Nephron (organoid): ENCODE results near the gene GBP3.
"Not testable (repeated sequence)": the region's sequence is repeated elsewhere in the genome, so short reads cannot be mapped to it uniquely, and the experiment has no call there.

Experiments
- H3K27ac Mint-ChIP-seq, 3 experiments: 2 replicates each; pipeline ENCODE4 v1.8.0; 2020; ENCODE audit warnings: mixed read lengths in 3 of 3, mild to moderate bottlenecking in 2 of 3, moderate library complexity in 1 of 3
- H3K27me3 Mint-ChIP-seq: 2 replicates; pipeline ENCODE4 v1.8.0; 2021; ENCODE audit warnings: low read depth, mild to moderate bottlenecking, moderate library complexity, mixed read lengths
- H3K36me3 Mint-ChIP-seq: 2 replicates; pipeline ENCODE4 v1.8.0; 2020; ENCODE audit warnings: low read depth, mixed read lengths
- H3K4me1 Mint-ChIP-seq: 2 replicates; pipeline ENCODE4 v1.8.0; 2020; ENCODE audit warnings: mixed read lengths
- H3K4me3 Mint-ChIP-seq, 3 experiments: 2 replicates each; pipeline ENCODE4 v1.8.0; 2020; ENCODE audit warnings: mild to moderate bottlenecking in 3 of 3, mixed read lengths in 3 of 3, moderate library complexity in 2 of 3
- H3K9me3 Mint-ChIP-seq: 2 replicates; pipeline ENCODE4 v1.8.0; 2020; ENCODE audit warnings: mixed read lengths
- TF ChIP-seq, protein P1 (sequence below), 3 experiments: fragments of 200-600 bp; sonication (generic); IDR thresholded peaks; one replicate each; pipeline ENCODE4 v1.5.0; 2021; ENCODE audit warnings: antibody characterized with exemption in 3 of 3; ENCODE audit not compliant: unreplicated experiment in 3 of 3

Gene GBP3

DNA sequence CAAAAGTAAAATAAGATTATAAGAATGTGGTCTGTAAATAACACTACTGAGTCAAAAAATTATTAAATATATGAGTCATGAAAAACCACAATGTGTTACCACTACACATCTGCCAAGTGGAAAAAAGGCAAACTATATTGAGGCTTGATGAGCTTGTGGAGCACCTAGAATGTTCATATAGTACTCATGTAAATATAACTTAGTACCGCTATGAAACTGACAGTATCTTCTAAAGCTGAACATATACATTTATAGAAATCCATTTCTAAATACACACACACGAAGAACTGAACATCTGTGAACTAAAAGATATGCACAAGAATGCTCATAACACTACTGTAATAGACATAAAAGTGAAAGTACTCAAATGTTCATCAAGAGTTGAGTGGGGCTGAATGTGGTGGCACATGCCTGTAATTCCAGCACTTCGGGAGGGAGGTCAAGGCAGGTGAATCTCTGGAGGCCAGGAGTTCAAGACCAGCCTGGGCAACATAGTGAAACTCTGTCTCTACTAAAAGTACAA is 18.5 kb upstream of the GBP3 start:
- TF ChIP-seq, protein P1, sequence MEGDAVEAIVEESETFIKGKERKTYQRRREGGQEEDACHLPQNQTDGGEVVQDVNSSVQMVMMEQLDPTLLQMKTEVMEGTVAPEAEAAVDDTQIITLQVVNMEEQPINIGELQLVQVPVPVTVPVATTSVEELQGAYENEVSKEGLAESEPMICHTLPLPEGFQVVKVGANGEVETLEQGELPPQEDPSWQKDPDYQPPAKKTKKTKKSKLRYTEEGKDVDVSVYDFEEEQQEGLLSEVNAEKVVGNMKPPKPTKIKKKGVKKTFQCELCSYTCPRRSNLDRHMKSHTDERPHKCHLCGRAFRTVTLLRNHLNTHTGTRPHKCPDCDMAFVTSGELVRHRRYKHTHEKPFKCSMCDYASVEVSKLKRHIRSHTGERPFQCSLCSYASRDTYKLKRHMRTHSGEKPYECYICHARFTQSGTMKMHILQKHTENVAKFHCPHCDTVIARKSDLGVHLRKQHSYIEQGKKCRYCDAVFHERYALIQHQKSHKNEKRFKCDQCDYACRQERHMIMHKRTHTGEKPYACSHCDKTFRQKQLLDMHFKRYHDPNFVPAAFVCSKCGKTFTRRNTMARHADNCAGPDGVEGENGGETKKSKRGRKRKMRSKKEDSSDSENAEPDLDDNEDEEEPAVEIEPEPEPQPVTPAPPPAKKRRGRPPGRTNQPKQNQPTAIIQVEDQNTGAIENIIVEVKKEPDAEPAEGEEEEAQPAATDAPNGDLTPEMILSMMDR (IDR thresholded peaks at IDR 0.05; ENCODE audit: unreplicated experiment in 3 of 3), result no peak
- H3K4me3 Mint-ChIP-seq, result no peak overlapping the region
- H3K27ac Mint-ChIP-seq, result no peak overlapping the region
- no peaks in the 10 kb centered on the region for H3K4me1 Mint-ChIP-seq
- no peaks in the 10 kb centered on the region for H3K36me3 Mint-ChIP-seq
- H3K27me3 Mint-ChIP-seq, result no peaks in the 10 kb centered on the region
- peaks cover 2% of the 10 kb centered on the region for H3K9me3 Mint-ChIP-seq

DNA sequence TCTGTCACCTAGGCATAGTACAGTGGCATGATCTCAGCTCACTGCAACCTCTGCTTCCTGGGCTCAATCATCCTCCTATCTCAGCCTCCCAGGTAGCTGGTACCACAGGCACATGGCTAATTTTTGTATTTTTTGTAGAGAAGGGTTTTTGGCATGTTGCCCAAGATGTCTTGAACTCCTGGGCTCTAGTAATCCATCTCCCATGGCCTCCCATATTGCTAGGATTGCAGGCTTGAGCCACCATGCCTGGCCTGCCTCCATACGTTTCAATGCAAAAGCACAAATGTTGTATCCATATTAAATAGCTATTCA is 17.6 kb upstream of the GBP3 start:
- peaks cover 2% of the 10 kb centered on the region for H3K9me3 Mint-ChIP-seq
- no peaks in the 10 kb centered on the region for H3K36me3 Mint-ChIP-seq
- H3K4me1 Mint-ChIP-seq, result no peaks in the 10 kb centered on the region
- H3K4me3 Mint-ChIP-seq, result no peak overlapping the region
- TF ChIP-seq, protein P1 (IDR thresholded peaks at IDR 0.05; ENCODE audit: unreplicated experiment in 3 of 3), result no peak
- H3K27me3 Mint-ChIP-seq, result no peaks in the 10 kb centered on the region
- no peak overlapping the region for H3K27ac Mint-ChIP-seq

DNA sequence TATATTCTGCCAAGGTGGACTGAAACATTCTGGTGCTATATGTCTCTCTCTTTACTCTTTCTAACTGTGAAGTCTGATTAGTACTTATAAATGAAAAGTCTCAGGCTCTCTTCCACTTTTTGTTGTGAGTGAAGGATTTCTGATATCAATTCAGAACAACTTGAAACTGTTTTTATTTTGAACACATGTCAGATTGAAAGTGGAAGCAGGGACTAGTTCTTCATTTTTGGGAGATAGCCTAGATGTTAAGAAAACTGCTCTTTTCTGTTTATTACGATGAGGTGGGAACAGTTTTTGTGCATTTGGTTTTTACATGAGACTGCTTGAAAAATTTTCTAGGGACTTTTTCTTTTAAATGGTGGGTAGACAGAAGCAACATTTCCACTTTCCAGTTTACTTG is 14.5 kb upstream of the GBP3 start:
- TF ChIP-seq, protein P1 (IDR thresholded peaks at IDR 0.05; ENCODE audit: unreplicated experiment in 3 of 3), result no peak
- Mint-ChIP-seq H3K36me3 (no peaks in the 10 kb centered on the region), H3K4me1 (no peaks in the 10 kb centered on the region), H3K27me3 (no peaks in the 10 kb centered on the region), H3K4me3 (no peak overlapping the region), H3K27ac (no peak overlapping the region), H3K9me3 (peaks cover 5% of the 10 kb centered on the region)

DNA sequence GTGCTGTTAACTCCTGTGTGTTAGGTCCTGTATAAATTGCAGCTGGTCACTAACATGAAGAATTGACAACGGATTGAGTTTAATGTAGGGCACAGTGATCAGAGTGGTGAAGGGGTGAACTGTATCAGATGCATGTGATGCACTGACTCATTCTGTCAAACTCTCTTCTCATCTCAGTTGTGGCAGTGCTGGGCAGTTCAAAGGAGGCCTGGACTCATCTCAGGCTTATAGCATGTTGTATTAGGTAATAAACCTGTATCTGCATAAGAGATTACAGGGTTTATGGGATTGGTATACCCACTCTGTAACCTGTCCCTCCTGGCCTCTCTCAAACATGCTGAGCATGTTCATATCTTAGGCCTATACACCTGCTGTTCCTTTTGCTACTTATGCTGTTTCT is 12.4 kb upstream of the GBP3 start:
- peaks cover 21% of the 10 kb centered on the region for H3K9me3 Mint-ChIP-seq
- H3K27me3 Mint-ChIP-seq, result no peaks in the 10 kb centered on the region
- no peak overlapping the region for H3K27ac Mint-ChIP-seq
- TF ChIP-seq, protein P1 (IDR thresholded peaks at IDR 0.05; ENCODE audit: unreplicated experiment in 3 of 3), result no peak
- H3K4me1 Mint-ChIP-seq, result no peaks in the 10 kb centered on the region
- no peak overlapping the region for H3K4me3 Mint-ChIP-seq
- H3K36me3 Mint-ChIP-seq, result no peaks in the 10 kb centered on the region

DNA sequence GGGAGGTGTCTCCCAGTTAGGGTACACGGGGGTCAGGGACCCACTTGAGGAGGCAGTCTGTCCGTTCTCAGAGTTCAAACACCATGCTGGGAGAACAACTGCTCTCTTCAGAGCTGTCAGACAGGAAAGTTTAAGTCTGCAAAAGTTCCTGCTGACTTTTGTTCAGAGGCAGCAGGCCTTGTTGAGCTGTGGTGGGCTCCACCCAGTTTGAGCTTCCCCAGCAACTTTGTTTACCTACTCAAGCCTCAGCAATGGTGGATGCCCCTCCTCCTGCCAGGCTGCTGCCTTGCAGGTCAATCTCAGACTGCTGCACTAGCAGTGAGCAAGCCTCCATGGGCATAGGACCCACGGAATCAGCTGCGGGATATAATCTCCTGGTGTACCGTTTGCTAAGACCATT is 11.3 kb upstream of the GBP3 start:
- not testable (repeated sequence) for H3K27ac Mint-ChIP-seq, H3K36me3 Mint-ChIP-seq, H3K4me3 Mint-ChIP-seq, H3K27me3 Mint-ChIP-seq, H3K4me1 Mint-ChIP-seq
- H3K9me3 Mint-ChIP-seq, result peaks cover 23% of the 10 kb centered on the region

DNA sequence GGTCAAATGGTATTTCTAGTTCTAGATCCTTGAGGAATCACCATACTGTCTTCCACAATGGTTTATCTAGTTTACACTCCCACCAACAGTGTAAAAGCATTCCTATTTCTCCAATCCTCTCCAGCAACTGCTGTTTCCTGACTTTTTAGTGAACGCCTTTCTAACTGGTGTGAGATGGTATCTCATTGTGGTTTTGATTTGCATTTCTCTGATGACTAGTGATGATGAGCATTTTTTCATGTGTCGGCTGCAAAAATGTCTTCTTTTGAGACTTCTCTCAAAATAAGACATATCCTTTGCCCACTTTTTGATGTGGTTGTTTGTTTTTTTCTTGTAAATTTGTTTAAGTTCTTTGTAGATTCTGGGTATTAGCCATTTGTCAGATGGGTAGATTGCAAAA is 6.4 kb upstream of the GBP3 start:
- not testable (repeated sequence) for H3K4me1 Mint-ChIP-seq, H3K4me3 Mint-ChIP-seq, H3K27ac Mint-ChIP-seq, H3K27me3 Mint-ChIP-seq, H3K36me3 Mint-ChIP-seq
- peaks cover 28% of the 10 kb centered on the region for H3K9me3 Mint-ChIP-seq

DNA sequence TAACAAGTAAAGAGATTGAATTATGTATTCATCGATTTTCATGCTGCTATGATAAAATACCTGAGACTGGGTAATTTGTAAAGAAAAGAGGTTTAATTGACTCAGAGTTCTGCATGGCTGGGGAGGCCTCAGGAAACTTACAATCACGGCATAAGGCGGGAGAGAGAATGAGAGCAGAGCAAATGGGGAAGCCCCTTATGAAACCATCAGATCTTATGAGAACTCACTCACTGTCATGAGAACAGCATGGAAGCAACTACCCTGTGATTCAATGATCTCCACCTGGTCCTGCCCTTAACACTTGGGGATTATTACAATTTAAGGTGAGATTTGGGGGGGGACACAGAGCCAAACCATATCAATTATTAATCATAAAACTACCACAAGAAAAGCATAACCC is 3.3 kb upstream of the GBP3 start:
- peaks cover 15% of the 10 kb centered on the region for H3K4me1 Mint-ChIP-seq

More for the DNA sequence above, 3.3 kb upstream of the GBP3 start:
- TF ChIP-seq, protein P1 (IDR thresholded peaks at IDR 0.05; ENCODE audit: unreplicated experiment in 3 of 3), result no peak
- Mint-ChIP-seq H3K27me3 (no peaks in the 10 kb centered on the region), H3K36me3 (no peaks in the 10 kb centered on the region), H3K4me3 (no peak overlapping the region), H3K9me3 (peaks cover 20% of the 10 kb centered on the region), H3K27ac (no peak overlapping the region)
